HepG2 (cell line): ENCODE results near the gene SH3PXD2A. TPM values are rescaled to one million over a fixed set of nuclear protein-coding genes. Genes with fewer than 3 reads are reported as not detected.

Source experiments
- BRD4 ChIP-seq: sonication (generic); formaldehyde crosslinking; IDR thresholded peaks from 2 replicates; pipeline ENCODE4 v1.4.0; 2020; ENCODE audit warnings: missing genetic modification reagents
- CREBL2 ChIP-seq: sonication (generic); formaldehyde crosslinking; IDR thresholded peaks from 2 replicates; pipeline ENCODE4 v1.8.1; 2023; ENCODE audit warnings: missing genetic modification reagents, mild to moderate bottlenecking, borderline replicate concordance
- CTCF ChIP-seq: sonication (generic); formaldehyde crosslinking; IDR thresholded peaks from 2 replicates; pipeline ENCODE4 v1.5.0; 2020; ENCODE audit warnings: mild to moderate bottlenecking, missing genetic modification reagents, moderate library complexity
- FLYWCH1 ChIP-seq: sonication (generic); formaldehyde crosslinking; IDR thresholded peaks from 2 replicates; pipeline ENCODE4 v1.8.1; 2023; ENCODE audit warnings: mild to moderate bottlenecking, missing genetic modification reagents
- HDAC1 ChIP-seq: sonication (generic); formaldehyde crosslinking; IDR thresholded peaks from 2 replicates; pipeline ENCODE4 v1.5.1; 2020; ENCODE audit warnings: mild to moderate bottlenecking, missing genetic modification reagents
- ISL2 ChIP-seq: sonication (generic); formaldehyde crosslinking; IDR thresholded peaks from 2 replicates; pipeline ENCODE4 v1.5.0; 2020; ENCODE audit warnings: missing genetic modification reagents
- MXD4 ChIP-seq: IDR thresholded peaks from 2 replicates; pipeline ENCODE4 v1.6.1; 2016; ENCODE audit warnings: mild to moderate bottlenecking, missing biosample characterization, missing genetic modification reagents
- MZF1 ChIP-seq: sonication (generic); formaldehyde crosslinking; IDR thresholded peaks from 2 replicates; pipeline ENCODE4 v1.8.1; 2023; ENCODE audit warnings: mild to moderate bottlenecking, missing genetic modification reagents, borderline replicate concordance
- NCOR1 ChIP-seq: fragments of 200-600 bp; sonication (generic); IDR thresholded peaks from 2 replicates; pipeline ENCODE4 v1.7.0; 2017; ENCODE audit warnings: antibody characterized with exemption, low read length, borderline replicate concordance
- NFKBIZ ChIP-seq: IDR thresholded peaks from 2 replicates; pipeline ENCODE4 v1.6.1; 2018; ENCODE audit warnings: missing genetic modification reagents, missing compliant biosample characterization
- ONECUT2 ChIP-seq: sonication (generic); formaldehyde crosslinking; IDR thresholded peaks from 2 replicates; pipeline ENCODE4 v1.4.0; 2020; ENCODE audit warnings: missing genetic modification reagents
- PHF8 ChIP-seq: sonication (generic); formaldehyde crosslinking; IDR thresholded peaks from 2 replicates; pipeline ENCODE4 v1.5.0; 2020; ENCODE audit warnings: missing genetic modification reagents
- RBFOX2 ChIP-seq: fragments of 200-400 bp; formaldehyde crosslinking; IDR thresholded peaks from 2 replicates; pipeline ENCODE4 v1.6.1; 2017; ENCODE audit warnings: low read depth, mild to moderate bottlenecking, low read length
- RNF2 ChIP-seq: fragments of 450-650 bp; conservative IDR thresholded peaks from 2 replicates; pipeline ENCODE4 v1.6.1; 2016; ENCODE audit warnings: low read depth
- SAP130 ChIP-seq: IDR thresholded peaks from 2 replicates; pipeline ENCODE4 v1.6.1; 2016; ENCODE audit warnings: low read depth
- SMAD3 ChIP-seq: sonication (generic); formaldehyde crosslinking; IDR thresholded peaks from 2 replicates; pipeline ENCODE4 v1.4.0; 2020; ENCODE audit warnings: missing genetic modification reagents
- SNRNP70 ChIP-seq: fragments of 200-400 bp; formaldehyde crosslinking; IDR thresholded peaks from 2 replicates; pipeline ENCODE4 v1.6.1; 2017; ENCODE audit warnings: mild to moderate bottlenecking, low read depth, low read length, moderate library complexity
- ZBTB14 ChIP-seq: sonication (generic); formaldehyde crosslinking; IDR thresholded peaks from 2 replicates; pipeline ENCODE4 v1.4.0; 2020; ENCODE audit warnings: missing genetic modification reagents
- ZFP82 ChIP-seq: sonication (generic); formaldehyde crosslinking; IDR thresholded peaks from 2 replicates; pipeline ENCODE4 v1.5.1; 2020; ENCODE audit warnings: mild to moderate bottlenecking, missing genetic modification reagents, borderline replicate concordance
- ZNF12 ChIP-seq: sonication (generic); formaldehyde crosslinking; IDR thresholded peaks from 2 replicates; pipeline ENCODE4 v1.5.0; 2020; ENCODE audit warnings: missing genetic modification reagents
- ZNF205 ChIP-seq: IDR thresholded peaks from 2 replicates; pipeline ENCODE4 v1.6.1; 2018; ENCODE audit warnings: missing biosample characterization, missing genetic modification reagents
- ZNF296 ChIP-seq: sonication (generic); formaldehyde crosslinking; conservative IDR thresholded peaks from 2 replicates; pipeline ENCODE4 v1.5.0; 2020; ENCODE audit warnings: mild to moderate bottlenecking, missing genetic modification reagents
- ZNF317 ChIP-seq: sonication (generic); formaldehyde crosslinking; IDR thresholded peaks from 2 replicates; pipeline ENCODE4 v1.5.0; 2020; ENCODE audit warnings: mild to moderate bottlenecking, missing genetic modification reagents
- ZNF564 ChIP-seq: sonication (generic); formaldehyde crosslinking; IDR thresholded peaks from 2 replicates; pipeline ENCODE4 v1.8.1; 2023; ENCODE audit warnings: mild to moderate bottlenecking, missing genetic modification reagents
- polyA plus RNA-seq, 8 experiments: library from polyadenylated mRNA; depleted of rRNA in 3 of 8; stranded (reverse) in 7 of 8; unstranded in 1 of 8; fragments of >200 nt; fragmentation: Illumina TruSeq in 4 of 8; extraction: Trizol in 4 of 8; gene quantifications; 2 replicates each; pipeline versions ENCODE4 v1.2.1 to v1.2.3, GENCODE V29; 2011 to 2016; ENCODE audit warnings: low read depth in 4 of 8, missing spikeins in 1 of 8, mixed read lengths in 1 of 8; ENCODE audit not compliant: insufficient read depth in 1 of 8
- total RNA-seq, 5 experiments: library from RNA; depleted of rRNA; stranded (reverse); fragments of >200 nt; fragmentation: Illumina TruSeq; extraction: Trizol; gene quantifications; 2 replicates each; pipeline ENCODE4 v1.2.3, GENCODE V29; 2016; ENCODE audit warnings: low read depth in 1 of 5

Gene SH3PXD2A
- total and polyA plus RNA-seq, 2 of the 13 experiments (the other 11 are each of a cell fraction or from before 2014, with no cell fraction given), result 11.1 to 11.3 TPM

GRCh38 chr10:103661198-103661950 is 194.0 kb downstream of the SH3PXD2A start (continued):
- no peak for TF ChIP-seq CTCF (CRISPR knock-in tag)
- TF ChIP-seq SAP130 (CRISPR knock-in tag), result peak; percentile 17; the same call in 1 of the 2 replicates
- no peak for TF ChIP-seq HDAC1 (CRISPR knock-in tag)
- TF ChIP-seq FLYWCH1 (CRISPR knock-in tag), result no peak
- TF ChIP-seq PHF8 (CRISPR knock-in tag), result no peak
- TF ChIP-seq BRD4, result no peak
- no peak for TF ChIP-seq CREBL2 (CRISPR knock-in tag)
- 0 out of 2 replicates have a peak, but pooled peaks have one; percentile 33 for TF ChIP-seq ZFP82
- peak; percentile 58; the same call in 1 of the 2 replicates for TF ChIP-seq RBFOX2
- no peak for TF ChIP-seq ISL2
- no peak for TF ChIP-seq ZBTB14 (CRISPR knock-in tag)
- no peak for TF ChIP-seq NCOR1
- 0 out of 2 replicates have a peak, but pooled peaks have one; percentile 12 for TF ChIP-seq RNF2
- peak; percentile 8; the same call in 1 of the 2 replicates for TF ChIP-seq ONECUT2 (CRISPR knock-in tag)
- TF ChIP-seq MZF1, result no peak
- no peak for TF ChIP-seq ZNF205
- TF ChIP-seq MXD4, result no peak
- peak; percentile 45; the same call in 1 of the 2 replicates for TF ChIP-seq ZNF564
- no peak for TF ChIP-seq NFKBIZ (CRISPR knock-in tag)
- TF ChIP-seq SMAD3, result no peak
- no peak for TF ChIP-seq ZNF296 (CRISPR knock-in tag)
- no peak for TF ChIP-seq ZNF317 (CRISPR knock-in tag)
- TF ChIP-seq ZNF12 (CRISPR knock-in tag), result no peak
- no peak for TF ChIP-seq SNRNP70
